Epithelial cell of esophagus (primary cell): ENCODE results near the gene PON1.

ENCODE experiments used
- DNase-seq: peaks from one replicate; pipeline ENCODE4 v3.0.0; 2010; ENCODE audit warnings: low read depth
- H3K4me3 ChIP-seq: 2 replicates; pipeline ENCODE4 v1.5.1; 2011; ENCODE audit warnings: mild to moderate bottlenecking, low read length, control low read depth
- TF ChIP-seq, protein P1 (sequence below): IDR thresholded peaks from 2 replicates; pipeline ENCODE4 v1.5.1; 2011; ENCODE audit warnings: low read depth, mild to moderate bottlenecking, low read length, control low read depth, inconsistent platforms; ENCODE audit not compliant: insufficient read depth; ENCODE audit errors: missing control alignments

Gene PON1

DNA sequence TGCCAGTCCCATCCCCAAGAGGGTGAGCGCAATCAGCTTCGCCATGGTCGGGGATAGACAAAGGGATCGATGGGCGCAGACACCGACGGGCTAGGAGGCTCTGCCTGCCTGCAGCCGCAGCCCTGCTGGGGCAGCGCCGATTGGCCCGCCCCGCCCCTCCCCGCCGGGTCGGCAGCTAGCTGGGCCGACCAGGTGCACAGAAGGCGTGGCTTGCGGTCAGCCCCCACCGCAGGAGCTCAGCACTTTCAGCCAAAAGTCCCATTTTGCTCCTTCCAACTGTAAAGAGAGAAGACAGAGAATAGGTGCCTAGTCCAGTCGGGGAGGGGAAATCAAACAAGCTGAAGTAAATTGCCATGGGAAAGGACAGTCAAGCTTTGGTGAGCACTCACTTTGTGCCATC, at the start of gene PON1:
Gene PON1, minus strand, starts transcription at position 102 of the 400 bp plus-strand sequence. Its CDS starts 57 bp downstream, at position 45.
- TF ChIP-seq, protein P1, sequence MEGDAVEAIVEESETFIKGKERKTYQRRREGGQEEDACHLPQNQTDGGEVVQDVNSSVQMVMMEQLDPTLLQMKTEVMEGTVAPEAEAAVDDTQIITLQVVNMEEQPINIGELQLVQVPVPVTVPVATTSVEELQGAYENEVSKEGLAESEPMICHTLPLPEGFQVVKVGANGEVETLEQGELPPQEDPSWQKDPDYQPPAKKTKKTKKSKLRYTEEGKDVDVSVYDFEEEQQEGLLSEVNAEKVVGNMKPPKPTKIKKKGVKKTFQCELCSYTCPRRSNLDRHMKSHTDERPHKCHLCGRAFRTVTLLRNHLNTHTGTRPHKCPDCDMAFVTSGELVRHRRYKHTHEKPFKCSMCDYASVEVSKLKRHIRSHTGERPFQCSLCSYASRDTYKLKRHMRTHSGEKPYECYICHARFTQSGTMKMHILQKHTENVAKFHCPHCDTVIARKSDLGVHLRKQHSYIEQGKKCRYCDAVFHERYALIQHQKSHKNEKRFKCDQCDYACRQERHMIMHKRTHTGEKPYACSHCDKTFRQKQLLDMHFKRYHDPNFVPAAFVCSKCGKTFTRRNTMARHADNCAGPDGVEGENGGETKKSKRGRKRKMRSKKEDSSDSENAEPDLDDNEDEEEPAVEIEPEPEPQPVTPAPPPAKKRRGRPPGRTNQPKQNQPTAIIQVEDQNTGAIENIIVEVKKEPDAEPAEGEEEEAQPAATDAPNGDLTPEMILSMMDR = no peak
- no peak for DNase-seq
- no peak within 1 kb of the TSS for H3K4me3 ChIP-seq

DNA sequence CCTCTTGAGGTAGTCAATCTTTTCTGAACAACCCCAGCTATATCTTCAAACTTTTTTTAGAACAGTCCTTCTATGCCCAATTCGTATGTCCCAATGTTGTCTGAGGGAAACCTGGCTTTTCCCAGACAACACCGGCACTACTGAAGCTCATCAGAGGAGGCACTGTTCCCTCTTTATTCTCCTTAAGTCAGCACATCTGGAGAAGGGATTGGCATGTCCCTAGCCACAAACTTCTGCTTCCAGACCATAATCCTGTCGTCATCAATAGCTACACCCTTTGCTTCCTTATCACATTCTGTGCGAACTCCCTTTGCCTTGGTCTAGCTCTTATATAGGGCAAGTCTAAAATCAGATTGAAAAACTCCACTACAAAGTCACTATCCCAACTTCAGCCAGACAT, 49.0 kb upstream of the PON1 start:
- no peak for DNase-seq
- TF ChIP-seq, protein P1 = no peak
- no peak overlapping the region for H3K4me3 ChIP-seq

DNA sequence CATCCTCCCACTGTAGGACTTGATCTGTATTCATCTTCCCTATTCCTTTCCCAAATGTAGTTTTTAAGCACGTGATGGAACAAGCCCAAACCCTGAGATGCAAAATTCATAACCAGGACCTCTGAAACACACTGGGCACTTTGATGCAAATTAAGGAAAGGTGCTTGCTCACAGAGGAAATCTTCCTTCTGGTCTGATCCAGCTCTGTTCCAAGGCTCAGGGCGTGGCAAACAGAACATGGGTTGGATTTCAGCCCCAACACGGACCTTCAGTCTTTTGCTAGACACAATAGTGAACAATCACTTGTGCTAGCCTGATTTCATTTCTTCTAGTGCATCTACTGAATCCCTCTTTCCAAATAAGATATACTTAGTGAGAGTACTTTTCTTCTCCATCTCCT, 43.9 kb upstream of the PON1 start:
- peak; percentile 16 for DNase-seq
- TF ChIP-seq, protein P1 = no peak
- no peak overlapping the region for H3K4me3 ChIP-seq

DNA sequence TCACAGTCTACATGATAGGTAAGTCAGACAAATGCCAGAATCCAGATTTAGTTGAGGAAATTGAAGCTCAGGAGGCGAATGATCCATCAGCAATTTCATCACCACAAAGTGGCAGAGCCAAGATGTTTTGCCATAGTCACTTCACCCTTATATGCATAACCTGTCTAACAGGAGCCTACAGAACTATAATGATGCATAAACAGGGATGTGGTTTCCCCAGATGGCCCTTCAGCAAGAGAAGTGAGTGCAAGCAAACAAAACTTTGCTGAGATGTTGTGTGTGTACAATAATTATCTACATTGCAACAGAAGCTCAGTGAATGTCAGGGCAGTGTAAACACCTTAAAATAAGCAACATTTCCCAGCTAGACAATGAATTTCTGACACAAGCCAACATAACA, 43.3 kb upstream of the PON1 start:
- TF ChIP-seq, protein P1 = no peak
- peak; percentile 88 for DNase-seq
- no peak overlapping the region for H3K4me3 ChIP-seq

DNA sequence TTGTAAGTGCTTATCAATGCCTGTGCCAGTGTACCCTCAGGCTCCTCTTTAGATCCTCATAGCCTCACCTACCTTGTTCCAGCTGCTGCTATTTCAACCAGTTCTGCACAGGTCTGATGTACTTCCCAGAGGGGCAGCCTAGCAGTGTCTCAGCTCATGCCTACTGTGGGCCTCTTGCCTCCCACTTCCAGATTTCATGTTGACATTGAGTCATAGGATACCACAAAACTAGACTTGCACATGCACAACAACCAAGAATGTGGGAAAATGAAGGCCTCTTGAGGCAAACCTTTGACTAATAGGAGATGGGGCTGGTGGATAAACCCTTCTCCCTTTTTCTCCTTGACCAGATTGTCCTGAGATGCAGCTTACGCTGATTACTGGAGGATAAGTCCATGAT, 40.8 kb upstream of the PON1 start:
- DNase-seq = peak; percentile 74
- H3K4me3 ChIP-seq = no peak overlapping the region
- TF ChIP-seq, protein P1 = no peak

DNA sequence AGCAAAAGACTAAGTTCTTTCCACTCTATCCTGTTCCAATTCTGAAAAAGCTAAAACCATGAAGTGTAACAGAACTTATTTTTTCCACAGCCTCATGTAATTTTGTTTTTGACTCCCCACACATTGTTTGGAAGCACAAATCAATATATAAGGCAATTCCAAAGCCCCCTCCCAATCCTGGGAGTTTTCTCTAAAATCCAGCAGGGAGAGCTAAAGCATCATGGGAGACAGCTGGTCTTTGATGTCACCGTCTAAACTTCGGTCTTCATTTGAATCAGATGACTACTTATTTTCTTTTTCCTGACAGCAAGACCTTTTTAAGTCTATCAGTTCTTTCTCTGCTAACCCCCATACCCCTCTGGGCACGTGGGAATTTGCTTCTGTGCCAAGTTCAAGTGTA, 33.3 kb upstream of the PON1 start:
- TF ChIP-seq, protein P1 = peak; percentile 37
- DNase-seq = no peak
- no peak overlapping the region for H3K4me3 ChIP-seq

DNA sequence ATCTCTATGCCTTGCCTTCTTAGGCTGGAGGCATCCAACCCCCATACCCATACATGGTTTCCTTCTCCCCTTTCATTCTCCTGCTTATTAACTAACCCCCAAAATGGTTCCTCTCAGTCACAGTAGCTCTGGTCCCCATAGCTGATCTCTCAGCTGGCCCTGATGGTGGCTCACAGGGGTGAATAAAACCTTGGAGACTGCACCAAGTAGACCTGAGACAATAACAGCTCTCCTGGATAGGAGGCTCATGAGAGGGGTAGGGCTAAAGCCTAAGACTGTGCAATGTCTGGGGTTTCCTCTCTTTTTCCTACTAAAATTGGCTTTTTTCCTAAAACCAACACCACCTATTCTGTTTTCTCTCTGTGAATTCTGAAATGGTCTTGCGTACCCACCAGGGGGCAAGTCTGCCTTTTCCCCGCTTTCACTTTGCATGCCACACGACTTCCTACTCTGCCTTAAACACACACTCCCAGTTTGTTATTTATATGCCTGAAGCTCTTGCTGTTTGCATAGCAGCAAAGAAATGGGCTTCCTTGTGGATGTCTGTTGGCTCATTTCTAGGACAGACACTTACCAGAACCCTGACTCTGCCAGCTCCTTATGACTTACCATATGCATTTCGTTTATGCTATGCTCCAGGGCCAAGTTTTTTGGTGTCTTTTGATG, 18.4 kb upstream of the PON1 start:
- H3K4me3 ChIP-seq = no peak overlapping the region
- DNase-seq = no peak
- TF ChIP-seq, protein P1 = no peak
